Jurkat, Clone E6-1 (cell line): Measurements from ENCODE around the gene CDH23.

Source experiments
- DNase-seq: peaks from one replicate; pipeline ENCODE4 v3.0.0-alpha.2; 2011; ENCODE audit warnings: low read depth, low spot score
- H3K4me3 ChIP-seq: 2 replicates; pipeline ENCODE4 v1.5.1; 2011; ENCODE audit warnings: mild to moderate bottlenecking, low read length, control low read depth, moderate library complexity

CDH23 gene

GRCh38 chr10:71389768-71390460 is 6.8 kb upstream of the CDH23 start:
- DNase-seq: no peak
- H3K4me3 ChIP-seq: no peak overlapping the region; the same call in 1 of the 2 replicates

- DNase-seq: no peak
- peak overlapping the region; percentile 7; the same call in 1 of the 2 replicates for H3K4me3 ChIP-seq
Observed at GRCh38 chr10:71390461-71390835, 6.3 kb upstream of the CDH23 start.

- H3K4me3 ChIP-seq: 0 out of 2 replicates have a peak overlapping the region, but pooled peaks have one; percentile 7
- no peak for DNase-seq
Observed at GRCh38 chr10:71390921-71391690, 5.6 kb upstream of the CDH23 start.

- H3K4me3 ChIP-seq: no peak overlapping the region
- no peak for DNase-seq
Observed at GRCh38 chr10:71391701-71392100, 5.0 kb upstream of the CDH23 start.

- H3K4me3 ChIP-seq: no peak overlapping the region
- DNase-seq: no peak
Observed at GRCh38 chr10:71392292-71392691, 4.4 kb upstream of the CDH23 start.

- no peak for DNase-seq
- no peak overlapping the region for H3K4me3 ChIP-seq
Observed at GRCh38 chr10:71392791-71393781, 3.6 kb upstream of the CDH23 start.

- no peak for DNase-seq
- no peak overlapping the region for H3K4me3 ChIP-seq
Observed at GRCh38 chr10:71393841-71394475, 2.8 kb upstream of the CDH23 start.

GRCh38 chr10:71394926-71395562 is 1.7 kb upstream of the CDH23 start:
- no peak overlapping the region for H3K4me3 ChIP-seq
- no peak for DNase-seq

GRCh38 chr10:71395621-71396020 is 1.1 kb upstream of the CDH23 start:
- H3K4me3 ChIP-seq: peak overlapping the region; percentile 54

GRCh38 chr10:71396084-71396710 is 523 bp upstream of the CDH23 start:
- peak; percentile 56 for DNase-seq
- peak overlapping the region; percentile 54 for H3K4me3 ChIP-seq

More at GRCh38 chr10:71395621-71396020, 1.1 kb upstream of the CDH23 start:
- DNase-seq: peak; percentile 18

GRCh38 chr10:71397296-71398212 is 834 bp downstream of the CDH23 start:
- no peak for DNase-seq
- no peak overlapping the region for H3K4me3 ChIP-seq

GRCh38 chr10:71398976-71399375 is 2.3 kb downstream of the CDH23 start:
- no peak overlapping the region for H3K4me3 ChIP-seq
- DNase-seq: no peak

GRCh38 chr10:71399946-71400345 is 3.2 kb downstream of the CDH23 start:
- no peak overlapping the region for H3K4me3 ChIP-seq
- DNase-seq: no peak

- no peak for DNase-seq
- no peak overlapping the region for H3K4me3 ChIP-seq
Observed at GRCh38 chr10:71401056-71401455, 4.3 kb downstream of the CDH23 start.

GRCh38 chr10:71402005-71402404 is 5.3 kb downstream of the CDH23 start:
- no peak overlapping the region for H3K4me3 ChIP-seq
- DNase-seq: no peak

GRCh38 chr10:71404503-71405295 is 8.0 kb downstream of the CDH23 start:
- no peak overlapping the region for H3K4me3 ChIP-seq
- DNase-seq: no peak
